GM12874 (cell line): ENCODE data around the gene SYCE3.

Experiments used
- TF ChIP-seq, protein P1 (sequence below): IDR thresholded peaks from 2 replicates; pipeline ENCODE4 v1.5.1; 2011; ENCODE audit warnings: low read depth, mild to moderate bottlenecking, control low read depth, low read length, moderate library complexity; ENCODE audit not compliant: insufficient read depth

Gene SYCE3

DNA sequence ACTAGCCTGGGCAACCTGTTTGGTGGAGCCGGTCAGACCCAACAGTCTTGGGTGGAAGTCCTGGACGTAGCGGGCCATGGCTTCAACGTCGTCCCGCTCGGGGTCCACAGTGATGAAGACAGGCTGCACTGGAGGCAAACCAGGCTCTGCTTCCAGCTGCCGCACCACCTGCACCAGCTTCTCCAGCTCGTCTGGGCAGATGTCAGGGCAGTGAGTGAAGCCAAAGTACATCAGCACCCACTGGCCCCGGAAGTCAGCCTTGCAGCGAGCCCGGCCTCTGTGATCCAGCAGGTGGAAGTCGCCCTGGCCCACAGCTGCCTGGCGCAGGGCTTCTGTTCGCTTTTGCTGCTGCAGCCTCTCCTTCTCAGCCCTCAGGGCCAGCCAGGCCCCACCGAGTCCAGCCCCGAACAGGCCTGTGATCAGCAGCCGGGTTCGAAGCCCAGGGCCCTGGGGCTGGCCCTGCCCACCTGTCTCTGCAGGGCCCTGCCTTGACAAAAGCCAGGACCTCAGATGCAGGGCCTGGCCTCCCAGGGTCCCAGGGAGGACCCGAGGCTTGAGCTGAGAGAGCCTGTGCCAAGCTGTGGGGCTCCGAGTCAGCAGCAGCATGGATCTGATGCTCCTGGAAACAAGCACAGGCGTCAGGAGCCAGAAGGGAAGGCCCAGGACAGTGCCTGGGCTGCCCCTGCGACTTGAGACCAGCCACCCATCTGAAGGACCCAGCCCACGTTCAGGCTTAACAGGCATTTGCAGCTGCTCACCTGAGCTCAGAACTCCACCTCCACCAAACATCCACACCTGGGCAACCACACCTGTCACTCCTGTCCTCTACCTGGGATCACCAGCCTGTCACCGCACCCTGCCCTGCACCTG lies 38.7 kb downstream of the SYCE3 start:
- TF ChIP-seq, protein P1, sequence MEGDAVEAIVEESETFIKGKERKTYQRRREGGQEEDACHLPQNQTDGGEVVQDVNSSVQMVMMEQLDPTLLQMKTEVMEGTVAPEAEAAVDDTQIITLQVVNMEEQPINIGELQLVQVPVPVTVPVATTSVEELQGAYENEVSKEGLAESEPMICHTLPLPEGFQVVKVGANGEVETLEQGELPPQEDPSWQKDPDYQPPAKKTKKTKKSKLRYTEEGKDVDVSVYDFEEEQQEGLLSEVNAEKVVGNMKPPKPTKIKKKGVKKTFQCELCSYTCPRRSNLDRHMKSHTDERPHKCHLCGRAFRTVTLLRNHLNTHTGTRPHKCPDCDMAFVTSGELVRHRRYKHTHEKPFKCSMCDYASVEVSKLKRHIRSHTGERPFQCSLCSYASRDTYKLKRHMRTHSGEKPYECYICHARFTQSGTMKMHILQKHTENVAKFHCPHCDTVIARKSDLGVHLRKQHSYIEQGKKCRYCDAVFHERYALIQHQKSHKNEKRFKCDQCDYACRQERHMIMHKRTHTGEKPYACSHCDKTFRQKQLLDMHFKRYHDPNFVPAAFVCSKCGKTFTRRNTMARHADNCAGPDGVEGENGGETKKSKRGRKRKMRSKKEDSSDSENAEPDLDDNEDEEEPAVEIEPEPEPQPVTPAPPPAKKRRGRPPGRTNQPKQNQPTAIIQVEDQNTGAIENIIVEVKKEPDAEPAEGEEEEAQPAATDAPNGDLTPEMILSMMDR, result no peak

DNA sequence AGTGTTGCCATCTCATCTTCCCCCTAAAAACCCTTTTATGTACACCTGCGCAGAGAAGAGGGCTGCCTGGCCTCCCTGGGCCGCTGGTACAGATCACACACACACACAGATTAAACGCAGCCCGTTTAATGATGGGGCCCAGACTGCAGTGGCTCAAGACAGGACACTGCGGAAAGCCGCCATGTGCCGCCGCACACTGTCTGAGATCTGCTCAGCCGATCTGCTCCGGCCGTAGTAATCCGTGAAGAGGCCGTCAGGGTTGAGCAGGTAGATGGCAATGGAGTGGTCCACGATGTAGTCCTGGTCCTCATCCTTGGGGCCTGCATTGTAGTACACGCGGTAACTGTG lies 39.3 kb downstream of the SYCE3 start:
- TF ChIP-seq, protein P1, result no peak

DNA sequence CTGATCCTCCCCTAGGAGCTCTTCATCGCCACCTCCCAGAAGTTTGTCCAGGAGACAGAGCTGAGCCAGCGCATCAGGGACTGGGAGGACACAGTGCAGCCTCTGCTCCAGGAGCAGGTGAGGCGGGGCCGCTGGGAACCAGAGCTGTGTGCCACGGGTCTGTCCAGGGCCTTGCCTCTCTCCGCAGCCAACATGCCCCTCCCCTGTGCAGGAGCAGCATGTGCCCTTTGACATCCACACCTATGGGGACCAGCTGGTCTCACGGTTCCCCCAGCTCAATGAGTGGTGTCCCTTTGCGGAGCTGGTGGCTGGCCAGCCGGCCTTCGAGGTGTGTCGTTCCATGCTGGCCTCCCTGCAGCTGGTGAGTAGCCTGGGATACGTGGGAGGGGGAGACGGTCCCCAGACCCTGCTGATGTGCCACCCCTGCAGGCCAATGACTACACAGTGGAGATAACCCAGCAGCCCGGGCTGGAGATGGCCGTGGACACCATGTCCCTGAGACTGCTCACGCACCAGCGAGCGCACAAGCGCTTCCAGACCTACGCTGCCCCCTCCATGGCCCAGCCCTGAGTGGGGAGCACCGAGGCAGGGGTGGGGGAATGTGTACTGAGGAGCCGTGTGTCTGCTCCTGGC lies 39.8 kb downstream of the SYCE3 start:
- TF ChIP-seq, protein P1, result no peak

DNA sequence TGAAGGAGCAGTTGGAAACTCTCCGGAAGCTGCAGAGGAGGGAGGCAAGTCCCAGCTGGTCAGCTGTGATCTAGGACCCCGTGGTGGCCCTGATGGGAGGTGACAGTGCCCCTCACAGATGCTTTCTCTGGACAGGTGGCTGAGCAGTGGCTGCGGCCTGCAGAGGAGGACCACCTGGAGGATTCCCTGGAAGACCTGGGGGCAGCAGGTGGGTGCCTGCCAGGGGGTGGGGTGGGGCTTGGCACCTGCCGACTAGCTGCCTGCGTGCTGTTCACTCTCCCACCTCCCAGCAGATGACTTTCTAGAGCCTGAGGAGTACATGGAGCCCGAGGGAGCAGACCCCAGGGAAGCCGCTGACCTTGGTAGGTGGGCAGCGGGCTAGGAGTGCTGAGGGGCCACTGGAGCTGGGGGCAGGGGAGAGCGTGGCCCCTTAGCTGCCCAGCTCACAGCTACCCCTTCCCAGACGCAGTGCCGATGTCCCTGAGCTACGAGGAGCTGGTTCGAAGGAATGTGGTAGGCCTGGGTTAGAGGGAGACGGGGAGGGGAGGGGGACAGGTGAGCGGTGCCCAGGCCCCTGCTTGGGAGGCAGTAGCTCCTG lies 40.4 kb downstream of the SYCE3 start:
- TF ChIP-seq, protein P1, result no peak

DNA sequence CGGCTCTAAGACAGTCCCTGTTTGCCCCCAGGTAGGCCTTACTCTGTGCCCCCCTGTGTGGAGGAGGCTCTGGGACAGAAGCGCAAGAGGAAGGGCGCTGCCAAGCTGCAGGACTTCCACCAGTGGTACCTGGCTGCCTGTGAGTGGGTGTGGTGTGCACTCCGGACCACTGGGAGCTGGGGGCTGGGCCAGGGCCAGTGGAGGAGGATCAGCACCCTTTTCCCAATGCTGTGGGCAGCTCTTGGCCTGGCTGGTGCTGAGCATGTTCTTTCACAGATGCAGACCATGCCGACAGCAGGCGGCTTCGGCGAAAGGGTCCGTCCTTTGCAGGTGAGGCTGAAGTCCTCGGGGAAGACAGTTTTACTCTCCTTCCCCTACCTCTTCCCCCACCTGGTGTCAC lies 41.0 kb downstream of the SYCE3 start:
- TF ChIP-seq, protein P1, result no peak

DNA sequence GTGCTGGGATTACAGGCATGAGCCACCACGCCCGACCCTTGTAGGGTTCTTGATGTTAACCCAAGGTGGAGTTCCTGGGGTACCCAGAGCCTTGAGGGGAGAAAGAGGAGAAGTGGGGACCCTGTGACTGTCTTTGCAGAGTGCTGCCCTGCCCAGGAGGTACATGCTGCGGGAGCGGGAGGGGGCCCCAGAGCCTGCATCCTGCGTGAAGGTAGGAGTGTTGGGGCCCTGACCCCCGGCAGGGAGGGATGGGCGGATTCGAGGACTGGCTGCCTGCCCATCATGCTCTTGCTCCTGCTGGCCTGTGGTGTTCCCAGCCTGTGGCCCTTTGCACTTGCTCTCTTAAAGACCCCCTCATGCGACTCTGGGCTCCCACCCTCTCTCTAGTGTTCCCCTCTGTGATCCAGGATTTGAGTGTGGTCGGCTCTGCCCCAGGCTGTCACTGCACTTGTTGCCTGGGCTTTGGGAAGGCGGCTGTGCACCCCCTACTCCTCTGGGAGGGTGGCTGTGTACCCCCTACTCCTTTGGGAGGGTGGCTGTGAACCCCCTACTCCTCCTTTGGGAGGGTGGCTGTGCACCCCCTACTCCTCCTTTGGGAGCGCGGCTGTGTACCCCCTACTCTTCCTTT lies 41.8 kb downstream of the SYCE3 start:
- TF ChIP-seq, protein P1, result no peak

DNA sequence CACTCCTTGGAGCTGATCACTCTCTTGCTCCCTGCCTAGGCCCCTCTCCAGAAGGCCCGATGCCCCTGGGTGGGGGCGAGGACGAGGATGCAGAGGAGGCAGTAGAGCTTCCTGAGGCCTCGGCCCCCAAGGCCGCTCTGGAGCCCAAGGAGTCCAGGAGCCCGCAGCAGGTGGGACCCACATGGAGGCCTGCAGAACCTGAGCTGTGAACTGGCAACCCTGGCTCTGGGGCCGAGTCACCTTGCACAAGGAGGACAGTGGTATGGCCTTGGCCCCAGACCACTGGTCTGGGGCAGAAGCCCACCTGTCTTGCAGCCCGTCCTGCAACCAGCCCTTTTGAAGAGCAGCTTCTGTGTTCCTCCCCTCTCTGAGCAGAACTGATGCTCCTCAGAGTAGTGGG lies 43.6 kb downstream of the SYCE3 start:
- TF ChIP-seq, protein P1, result no peak
